Glutamatergic neuron (in vitro differentiated cells): ENCODE data around the gene OLFML2A. TPM values are rescaled to one million over a fixed set of nuclear protein-coding genes. Genes with fewer than 3 reads are reported as not detected.

Experiments used
- DNase-seq: peaks from one replicate; pipeline ENCODE4 v3.0.0; 2022
- H3K27ac Mint-ChIP-seq: one replicate; pipeline ENCODE4 v1.8.0; 2020; ENCODE audit warnings: mild to moderate bottlenecking, mixed read lengths, inconsistent platforms; ENCODE audit not compliant: unreplicated experiment
- H3K27me3 Mint-ChIP-seq: one replicate; pipeline ENCODE4 v1.8.0; 2020; ENCODE audit warnings: mild to moderate bottlenecking, moderate library complexity, mixed read lengths, inconsistent platforms; ENCODE audit not compliant: unreplicated experiment
- H3K36me3 Mint-ChIP-seq: one replicate; pipeline ENCODE4 v1.8.0; 2020; ENCODE audit warnings: mild to moderate bottlenecking, mixed read lengths, inconsistent platforms; ENCODE audit not compliant: unreplicated experiment
- H3K4me1 Mint-ChIP-seq: one replicate; pipeline ENCODE4 v1.8.0; 2020; ENCODE audit warnings: mild to moderate bottlenecking, low read depth, mixed read lengths, inconsistent platforms; ENCODE audit not compliant: unreplicated experiment
- H3K4me3 Mint-ChIP-seq: one replicate; pipeline ENCODE4 v1.8.0; 2020; ENCODE audit warnings: mild to moderate bottlenecking, mixed read lengths, inconsistent platforms; ENCODE audit not compliant: unreplicated experiment
- H3K9me3 Mint-ChIP-seq: one replicate; pipeline ENCODE4 v1.8.0; 2020; ENCODE audit warnings: mild to moderate bottlenecking, moderate library complexity, mixed read lengths, inconsistent platforms; ENCODE audit not compliant: unreplicated experiment
- total RNA-seq: library from RNA; stranded (reverse); fragmentation: NEBNext Ultra II Directional; extraction: Animal tissue kit (Norgen Biotek cat#: 25700); gene quantifications from one replicate; pipeline ENCODE4 v1.2.1, GENCODE V29; 2021; ENCODE audit not compliant: unreplicated experiment
- TF ChIP-seq, protein P1 (sequence below): fragments of 200-600 bp; sonication (generic); IDR thresholded peaks from one replicate; pipeline ENCODE4 v1.5.0; 2021; ENCODE audit not compliant: partially characterized antibody, unreplicated experiment

Gene OLFML2A
- total RNA-seq, 1 donor from 2014 or later: not detected

DNA sequence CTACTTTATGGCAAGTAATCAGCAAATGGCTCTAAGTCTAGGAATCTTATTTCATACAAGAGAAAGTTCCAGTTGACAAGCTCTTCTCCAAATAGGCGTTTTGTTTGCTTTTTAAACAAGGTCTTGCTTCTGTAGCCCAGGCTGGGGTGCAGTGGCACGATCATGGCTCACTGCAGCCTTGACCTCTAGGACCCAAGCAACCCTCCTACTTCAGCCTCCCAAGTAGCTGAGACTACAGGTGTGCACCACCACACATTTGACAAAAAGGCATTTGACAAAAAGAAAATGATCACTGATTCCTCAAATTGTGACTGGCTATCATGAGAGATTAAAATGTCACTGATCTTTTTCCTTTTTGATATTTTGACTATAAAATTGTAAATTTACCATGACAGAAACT lies 37.6 kb upstream of the OLFML2A start:
- no peaks in the 10 kb centered on the region for H3K4me1 Mint-ChIP-seq
- TF ChIP-seq, protein P1, sequence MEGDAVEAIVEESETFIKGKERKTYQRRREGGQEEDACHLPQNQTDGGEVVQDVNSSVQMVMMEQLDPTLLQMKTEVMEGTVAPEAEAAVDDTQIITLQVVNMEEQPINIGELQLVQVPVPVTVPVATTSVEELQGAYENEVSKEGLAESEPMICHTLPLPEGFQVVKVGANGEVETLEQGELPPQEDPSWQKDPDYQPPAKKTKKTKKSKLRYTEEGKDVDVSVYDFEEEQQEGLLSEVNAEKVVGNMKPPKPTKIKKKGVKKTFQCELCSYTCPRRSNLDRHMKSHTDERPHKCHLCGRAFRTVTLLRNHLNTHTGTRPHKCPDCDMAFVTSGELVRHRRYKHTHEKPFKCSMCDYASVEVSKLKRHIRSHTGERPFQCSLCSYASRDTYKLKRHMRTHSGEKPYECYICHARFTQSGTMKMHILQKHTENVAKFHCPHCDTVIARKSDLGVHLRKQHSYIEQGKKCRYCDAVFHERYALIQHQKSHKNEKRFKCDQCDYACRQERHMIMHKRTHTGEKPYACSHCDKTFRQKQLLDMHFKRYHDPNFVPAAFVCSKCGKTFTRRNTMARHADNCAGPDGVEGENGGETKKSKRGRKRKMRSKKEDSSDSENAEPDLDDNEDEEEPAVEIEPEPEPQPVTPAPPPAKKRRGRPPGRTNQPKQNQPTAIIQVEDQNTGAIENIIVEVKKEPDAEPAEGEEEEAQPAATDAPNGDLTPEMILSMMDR: no peak
- H3K27me3 Mint-ChIP-seq: no peaks in the 10 kb centered on the region
- H3K36me3 Mint-ChIP-seq: no peaks in the 10 kb centered on the region
- no peak overlapping the region for H3K27ac Mint-ChIP-seq
- DNase-seq: no peak
- no peak overlapping the region for H3K4me3 Mint-ChIP-seq
- H3K9me3 Mint-ChIP-seq: peaks cover 2% of the 10 kb centered on the region

DNA sequence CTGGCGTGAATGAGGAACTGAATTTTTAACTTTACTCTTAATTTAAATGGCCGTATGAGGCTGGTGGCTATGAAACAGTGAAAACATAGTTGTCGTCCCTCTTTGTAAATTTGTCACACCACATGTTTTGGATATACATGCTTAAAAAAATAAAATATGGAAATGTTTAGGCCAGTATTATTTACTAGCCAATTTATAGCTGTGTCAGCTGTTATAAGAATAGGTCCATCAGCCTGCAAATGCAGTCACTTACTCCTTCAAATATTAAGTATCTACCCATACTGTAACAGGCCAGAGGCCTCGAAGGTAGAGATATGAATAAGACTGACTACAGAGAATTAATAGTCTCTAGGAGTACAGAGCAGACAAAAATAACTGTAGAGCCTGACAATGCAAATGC lies 35.8 kb upstream of the OLFML2A start:
- TF ChIP-seq, protein P1: no peak
- no peak for DNase-seq
- no peaks in the 10 kb centered on the region for H3K27me3 Mint-ChIP-seq

DNA sequence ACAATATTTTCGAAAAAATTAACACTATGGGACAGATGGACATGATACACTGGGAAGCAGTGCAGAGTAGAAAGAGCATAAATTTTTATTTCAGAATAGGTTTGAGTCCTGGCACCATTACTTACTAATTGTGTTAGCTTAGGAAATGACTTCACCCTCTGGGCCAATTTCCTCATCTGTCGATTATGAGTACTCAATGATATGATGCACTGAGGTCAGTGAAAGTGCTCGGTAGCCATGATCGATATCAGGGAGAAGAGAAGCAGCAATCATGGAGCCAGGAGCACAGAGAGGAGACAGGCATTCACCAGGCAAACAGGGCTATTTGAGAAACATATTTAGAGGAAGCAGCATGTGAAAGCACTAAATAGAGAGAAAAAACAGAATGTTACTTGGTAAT lies 35.3 kb upstream of the OLFML2A start:
- no peaks in the 10 kb centered on the region for H3K9me3 Mint-ChIP-seq
- no peak overlapping the region for H3K4me3 Mint-ChIP-seq
- H3K36me3 Mint-ChIP-seq: no peaks in the 10 kb centered on the region
- TF ChIP-seq, protein P1: no peak
- H3K4me1 Mint-ChIP-seq: no peaks in the 10 kb centered on the region
- no peak for DNase-seq
- H3K27ac Mint-ChIP-seq: no peak overlapping the region
- H3K27me3 Mint-ChIP-seq: no peaks in the 10 kb centered on the region

More for the DNA sequence above, 35.8 kb upstream of the OLFML2A start:
- Mint-ChIP-seq H3K27ac (no peak overlapping the region), H3K36me3 (no peaks in the 10 kb centered on the region), H3K9me3 (no peaks in the 10 kb centered on the region), H3K4me3 (no peak overlapping the region), H3K4me1 (no peaks in the 10 kb centered on the region)

DNA sequence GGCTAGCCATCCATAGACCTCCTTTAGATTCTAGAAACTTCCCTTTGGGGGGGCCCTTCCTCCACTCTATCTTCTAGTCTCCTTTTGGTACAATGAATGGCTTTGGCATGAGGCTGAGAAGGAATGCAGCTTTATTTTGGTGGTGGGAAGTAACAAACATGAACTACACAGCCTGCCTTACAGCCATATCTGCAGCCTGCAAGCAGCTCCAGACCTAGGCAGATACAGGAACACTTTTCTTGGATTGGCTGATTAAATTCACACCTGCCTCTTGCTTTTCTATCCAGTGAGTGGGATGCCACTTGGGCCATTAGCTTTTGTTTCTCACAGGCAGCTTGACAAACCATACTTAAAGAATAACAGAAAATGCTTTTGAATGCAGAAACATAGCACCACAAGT lies 34.0 kb upstream of the OLFML2A start:
- no peaks in the 10 kb centered on the region for H3K4me1 Mint-ChIP-seq
- TF ChIP-seq, protein P1: no peak
- no peak overlapping the region for H3K4me3 Mint-ChIP-seq
- H3K27me3 Mint-ChIP-seq: no peaks in the 10 kb centered on the region
- no peak overlapping the region for H3K27ac Mint-ChIP-seq
- H3K9me3 Mint-ChIP-seq: no peaks in the 10 kb centered on the region
- no peak for DNase-seq
- H3K36me3 Mint-ChIP-seq: no peaks in the 10 kb centered on the region

DNA sequence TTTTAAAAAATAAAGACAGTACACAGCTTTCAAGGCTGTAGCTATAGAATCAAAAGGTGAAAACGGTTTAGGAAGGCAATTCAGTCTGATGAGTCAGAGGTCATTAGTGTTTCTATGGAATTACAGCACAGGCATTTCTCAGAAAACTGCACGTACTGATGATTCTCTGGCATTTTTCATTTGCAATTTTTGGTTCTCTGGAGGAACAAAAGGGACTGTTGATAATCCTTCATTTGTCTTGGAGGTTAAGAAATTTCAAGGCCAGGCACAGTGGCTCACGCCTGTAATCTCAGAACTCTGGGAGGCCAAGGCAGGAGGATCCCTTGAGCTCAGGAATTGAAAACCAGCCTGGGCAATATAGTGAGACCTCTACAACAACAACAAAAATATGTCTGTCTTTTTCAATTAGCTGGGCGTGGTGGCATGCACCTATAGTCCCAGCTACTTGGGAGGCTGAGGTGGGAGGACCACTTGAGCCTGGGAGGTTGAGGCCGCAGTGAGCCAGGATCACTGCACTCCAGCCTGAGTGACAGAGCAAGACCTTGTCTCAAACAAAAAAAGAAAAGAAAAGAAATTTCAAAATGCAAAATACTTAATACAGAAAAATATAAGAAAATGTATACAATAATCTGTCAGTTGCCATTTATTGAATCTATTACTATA lies 33.1 kb upstream of the OLFML2A start:
- no peak for DNase-seq
- Mint-ChIP-seq H3K4me3 (no peak overlapping the region), H3K9me3 (no peaks in the 10 kb centered on the region), H3K4me1 (no peaks in the 10 kb centered on the region), H3K27ac (no peak overlapping the region), H3K36me3 (no peaks in the 10 kb centered on the region), H3K27me3 (no peaks in the 10 kb centered on the region)
- TF ChIP-seq, protein P1: no peak
